GM21390 (cell line): ENCODE data around the gene PTGES3.
A peak's percentile ranks its signal among the peaks of the same experiment; 100 is the strongest.
"Not testable (repeated sequence)": the region's sequence is repeated elsewhere in the genome, so short reads cannot be mapped to it uniquely, and the experiment has no call there.

Source experiments
- ATAC-seq: cut with Tn5 transposase; IDR thresholded peaks from one replicate; pipeline ENCODE4 v1.9.1; 2021; ENCODE audit not compliant: unreplicated experiment

The PTGES3 gene

DNA sequence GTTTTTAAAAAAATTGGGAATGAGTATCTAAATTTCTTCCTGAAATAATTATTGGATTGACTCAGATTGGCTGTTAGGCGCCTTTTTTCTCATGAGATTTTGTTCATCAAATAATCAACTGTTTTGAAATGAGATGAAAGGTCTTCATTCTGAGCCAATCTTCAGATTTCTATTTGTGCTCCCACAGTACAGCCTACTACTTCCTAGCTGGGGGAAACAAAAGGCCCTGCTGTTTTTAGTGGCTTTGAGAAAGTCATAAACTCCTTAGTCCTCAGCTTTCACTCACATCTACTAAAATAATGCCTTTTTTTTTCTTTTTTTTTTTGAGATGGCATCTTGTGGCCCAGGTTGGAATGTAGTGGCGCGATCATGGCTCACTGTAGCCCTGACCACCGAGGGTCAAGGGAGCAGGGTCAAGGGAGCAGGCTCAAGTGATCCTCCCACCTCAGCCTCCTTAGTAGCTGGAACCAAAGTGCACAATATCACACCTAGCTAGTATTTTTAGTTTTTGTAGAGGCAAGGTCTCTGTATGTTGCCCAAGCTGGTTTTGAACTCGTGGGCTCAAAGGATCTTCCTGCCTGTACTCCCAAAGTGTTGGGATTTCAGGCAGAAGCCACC lies 21.8 kb upstream of the PTGES3 start:
- no peak for ATAC-seq

- ATAC-seq, result not testable (repeated sequence)
Observed at GRCh38 chr12:56704522-56704921, 16.4 kb upstream of the PTGES3 start.

DNA sequence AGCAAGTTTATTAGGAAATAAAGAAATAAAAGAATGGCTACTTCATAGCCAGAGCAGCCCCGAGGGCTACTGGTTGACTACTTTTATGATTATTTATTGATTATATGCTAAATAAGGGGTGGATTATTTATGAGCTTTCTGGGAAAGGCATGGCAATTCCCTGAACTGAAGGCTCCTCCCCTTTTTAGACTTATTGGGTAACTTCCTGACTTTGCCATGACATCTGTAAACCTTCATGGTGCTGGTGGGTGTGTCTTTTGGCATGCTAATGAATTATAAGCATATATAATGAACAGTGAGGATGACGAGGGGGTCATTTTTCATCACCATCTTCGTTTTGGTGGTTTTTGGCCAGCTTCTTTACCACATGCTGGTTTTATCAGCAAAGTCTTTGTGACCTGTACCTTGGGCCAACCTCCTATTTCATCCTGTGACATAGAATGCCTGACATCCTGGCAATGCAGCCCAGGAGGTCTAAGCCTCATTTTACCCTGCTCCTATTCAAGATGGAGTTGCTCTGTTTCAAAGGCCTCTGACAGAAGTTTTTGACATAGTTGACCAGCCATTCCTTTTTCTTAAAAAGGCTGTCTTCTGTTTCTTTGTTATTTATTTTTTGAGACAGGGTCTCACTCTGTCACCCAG lies 11.1 kb upstream of the PTGES3 start:
- no peak for ATAC-seq

GRCh38 chr12:56695327-56696101 lies 7.4 kb upstream of the PTGES3 start:
- no peak for ATAC-seq

- no peak for ATAC-seq
Observed at GRCh38 chr12:56694161-56694560, 6.1 kb upstream of the PTGES3 start.

DNA sequence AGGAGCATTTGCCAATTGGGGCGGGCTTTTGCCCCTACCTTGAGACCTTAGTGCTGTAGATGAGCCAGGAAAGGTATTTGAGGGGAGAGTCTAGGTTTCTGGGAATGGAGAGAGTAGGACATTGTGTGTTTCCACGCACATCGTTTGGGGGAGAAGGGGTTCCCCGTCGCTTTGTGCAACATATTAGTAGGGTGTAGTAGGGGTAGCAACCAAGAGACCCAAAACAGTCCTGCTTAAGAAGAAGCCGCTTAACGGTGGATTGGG lies 694 bp upstream of the PTGES3 start:
- no peak for ATAC-seq

DNA sequence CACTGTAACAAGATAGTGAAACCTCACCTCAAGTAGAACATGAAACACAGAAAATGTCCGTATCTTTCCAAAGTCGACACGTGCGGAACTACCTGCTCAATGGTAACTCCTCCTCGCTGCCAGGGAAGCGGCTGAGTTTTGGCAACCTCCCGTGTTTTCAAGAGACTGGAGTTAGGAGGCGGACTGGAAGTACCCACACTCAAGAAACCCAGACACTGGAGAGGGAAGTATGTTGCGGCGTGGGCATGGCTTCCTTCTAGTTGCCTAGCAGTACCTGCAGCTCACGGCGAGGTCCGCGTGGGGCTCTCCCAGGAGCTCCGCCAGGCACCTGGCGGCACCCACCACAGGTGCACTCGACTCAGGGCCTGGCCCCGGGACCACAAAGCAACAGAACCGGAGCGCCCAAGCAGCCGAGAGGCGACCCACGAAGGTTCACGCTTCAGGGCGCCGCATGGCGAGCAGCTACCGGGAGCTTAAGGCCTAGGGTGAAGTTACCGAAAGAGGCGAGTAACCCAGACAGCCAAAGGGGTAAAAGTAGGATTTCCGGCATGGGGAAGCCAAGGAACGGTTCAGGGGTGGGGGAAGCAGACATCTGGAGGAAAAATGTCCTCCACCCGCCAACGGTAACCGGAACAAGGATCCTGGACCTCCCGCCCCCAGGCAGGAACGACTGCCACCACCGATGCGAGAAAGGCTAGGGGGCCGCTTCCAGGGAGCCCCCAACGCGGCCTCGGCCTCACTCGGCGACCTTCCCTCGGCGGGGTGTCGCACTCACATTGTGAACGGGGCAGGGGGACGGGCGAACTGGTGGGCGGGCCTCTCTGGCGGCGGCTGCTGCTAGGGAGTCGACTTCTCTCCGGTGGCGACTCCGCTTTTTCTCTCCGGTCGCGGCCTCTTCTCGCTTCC lies 608 bp downstream of the PTGES3 start:
- peak; percentile 19 for ATAC-seq

- no peak for ATAC-seq
Observed at GRCh38 chr12:56684745-56685359, 3.2 kb downstream of the PTGES3 start.

- ATAC-seq, result no peak
Observed at GRCh38 chr12:56682323-56682722, 5.8 kb downstream of the PTGES3 start.

- no peak for ATAC-seq
Observed at GRCh38 chr12:56679883-56680575, 8.1 kb downstream of the PTGES3 start.

- ATAC-seq, result no peak
Observed at GRCh38 chr12:56678852-56679251, 9.2 kb downstream of the PTGES3 start.

GRCh38 chr12:56677680-56678079 lies 10.4 kb downstream of the PTGES3 start:
- ATAC-seq, result peak; percentile 77

- ATAC-seq, result no peak
Observed at GRCh38 chr12:56676851-56677580, 11.1 kb downstream of the PTGES3 start.

- no peak for ATAC-seq
Observed at GRCh38 chr12:56671608-56672007, 16.5 kb downstream of the PTGES3 start.

- no peak for ATAC-seq
Observed at GRCh38 chr12:56670836-56671235, 17.2 kb downstream of the PTGES3 start.

DNA sequence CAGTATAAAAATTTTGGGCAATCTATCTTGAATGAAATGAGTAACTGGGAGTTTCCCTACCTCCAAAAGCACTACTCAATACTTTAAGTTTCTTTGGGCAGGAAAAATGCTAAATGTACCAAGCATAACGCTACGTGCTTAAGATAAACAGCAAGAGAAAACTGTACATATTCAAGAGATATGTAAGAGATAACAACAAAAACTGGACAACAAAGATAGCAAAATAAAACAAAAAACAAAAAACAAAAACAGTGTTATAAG lies 20.0 kb downstream of the PTGES3 start:
- no peak for ATAC-seq

DNA sequence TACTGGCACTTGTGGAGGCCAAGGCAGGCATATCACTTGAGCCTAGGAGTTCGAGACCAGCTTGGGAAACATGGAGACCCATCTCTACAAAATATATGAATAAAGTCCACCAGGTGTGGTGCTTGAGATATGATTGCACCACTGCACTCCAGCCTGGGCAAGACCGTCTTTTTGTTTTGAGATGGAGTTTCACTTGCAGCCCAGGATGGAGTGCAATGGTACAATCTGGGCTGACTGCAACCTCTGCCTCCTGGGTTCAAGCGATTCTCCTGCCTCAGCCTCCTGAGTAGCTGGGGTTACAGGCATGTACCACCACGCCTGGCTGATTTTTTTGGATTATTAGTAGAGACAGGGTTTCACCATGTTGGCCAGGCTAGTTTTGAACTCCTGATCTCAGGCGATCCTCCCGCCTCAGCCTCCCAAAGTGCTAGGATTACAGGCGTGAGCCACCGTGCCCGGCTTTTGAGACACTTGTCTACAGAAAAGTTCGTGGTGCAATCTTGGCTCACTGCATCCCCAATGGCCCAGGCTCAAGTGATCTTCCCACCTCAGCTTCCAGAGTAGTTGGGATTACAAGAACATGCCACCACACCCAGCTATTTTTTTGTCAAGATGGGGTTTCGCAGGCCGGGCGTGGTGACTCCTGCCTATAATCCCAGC lies 26.0 kb downstream of the PTGES3 start:
- ATAC-seq, result no peak

DNA sequence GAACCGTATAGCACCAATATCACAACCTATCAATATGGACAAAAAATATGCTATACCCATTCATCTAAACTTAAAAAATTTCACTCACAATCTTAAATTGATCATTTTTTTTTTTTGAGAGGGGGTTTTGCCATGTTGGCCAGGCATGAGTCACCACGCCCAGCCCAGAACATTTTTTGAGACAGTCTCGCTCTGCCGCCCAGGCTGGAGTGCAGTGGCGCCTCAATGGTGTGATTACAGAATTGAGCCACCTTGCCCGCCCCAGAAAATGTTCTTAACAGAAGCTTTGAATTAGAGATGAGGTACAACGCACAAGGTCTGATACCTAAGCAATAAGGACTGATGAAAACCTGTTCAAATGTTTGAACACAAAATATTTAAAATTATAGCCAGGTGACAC lies 26.5 kb downstream of the PTGES3 start:
- ATAC-seq, result no peak

DNA sequence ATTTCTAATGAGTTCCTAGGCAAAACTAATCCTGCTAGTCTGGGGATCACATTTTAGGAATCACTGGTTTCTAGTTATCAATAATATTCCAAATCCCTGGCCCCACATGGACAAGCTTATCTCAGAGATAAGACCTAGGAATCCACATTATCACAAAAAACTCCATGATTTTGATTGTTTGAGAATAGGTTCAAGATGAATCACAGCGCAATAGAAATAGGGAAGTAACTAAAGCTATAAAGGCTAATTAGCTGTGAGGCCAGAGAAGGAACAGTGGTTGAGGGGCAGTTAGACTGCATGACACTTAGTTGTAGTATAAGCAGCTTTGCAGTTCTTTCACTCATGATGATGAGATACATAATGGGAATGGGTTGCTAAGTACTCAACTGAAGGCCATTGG lies 29.2 kb downstream of the PTGES3 start:
- no peak for ATAC-seq
